ENCODE results near the gene PLEKHB2. TPM values are rescaled to one million over a fixed set of nuclear protein-coding genes. Genes with fewer than 3 reads are reported as not detected.

The PLEKHB2 gene
- polyA plus RNA-seq, 1 experiment, result 70.5 TPM

DNA sequence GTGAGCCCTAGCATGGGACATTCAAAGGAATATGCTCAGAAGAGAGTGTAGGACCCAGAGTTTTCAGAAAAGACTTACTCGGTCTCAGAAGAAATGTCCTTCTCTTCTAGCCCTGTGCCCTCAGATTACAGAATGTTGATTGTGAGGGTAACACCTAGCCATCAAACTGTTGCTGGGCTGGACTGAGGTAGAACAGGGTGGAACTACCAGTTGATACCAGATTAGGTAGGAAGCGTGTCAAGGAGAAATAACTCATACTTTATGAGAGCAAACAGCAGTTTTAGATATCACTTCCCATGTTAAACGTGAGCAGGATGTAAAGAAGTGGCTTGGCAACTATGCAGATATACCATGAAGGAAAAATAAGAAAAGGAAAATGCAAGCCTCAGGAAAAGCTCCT is 22.8 kb downstream of the PLEKHB2 start:
- no peaks in the 10 kb centered on the region for H3K27me3 ChIP-seq (ENCODE audit: control insufficient read depth, insufficient read depth, low read length)
- CTCF ChIA-PET, result no interaction called here
- no peak overlapping the region for H3K4me3 ChIP-seq (ENCODE audit: low read depth, low read length)
- POLR2A ChIA-PET, result no interaction called here
- no peaks in the 10 kb centered on the region for H3K9me3 ChIP-seq (ENCODE audit: control insufficient read depth, insufficient read depth, low read length)
- DNase-seq (ENCODE audit: low read depth, low spot score), result no peak
- TF ChIP-seq, protein P1, sequence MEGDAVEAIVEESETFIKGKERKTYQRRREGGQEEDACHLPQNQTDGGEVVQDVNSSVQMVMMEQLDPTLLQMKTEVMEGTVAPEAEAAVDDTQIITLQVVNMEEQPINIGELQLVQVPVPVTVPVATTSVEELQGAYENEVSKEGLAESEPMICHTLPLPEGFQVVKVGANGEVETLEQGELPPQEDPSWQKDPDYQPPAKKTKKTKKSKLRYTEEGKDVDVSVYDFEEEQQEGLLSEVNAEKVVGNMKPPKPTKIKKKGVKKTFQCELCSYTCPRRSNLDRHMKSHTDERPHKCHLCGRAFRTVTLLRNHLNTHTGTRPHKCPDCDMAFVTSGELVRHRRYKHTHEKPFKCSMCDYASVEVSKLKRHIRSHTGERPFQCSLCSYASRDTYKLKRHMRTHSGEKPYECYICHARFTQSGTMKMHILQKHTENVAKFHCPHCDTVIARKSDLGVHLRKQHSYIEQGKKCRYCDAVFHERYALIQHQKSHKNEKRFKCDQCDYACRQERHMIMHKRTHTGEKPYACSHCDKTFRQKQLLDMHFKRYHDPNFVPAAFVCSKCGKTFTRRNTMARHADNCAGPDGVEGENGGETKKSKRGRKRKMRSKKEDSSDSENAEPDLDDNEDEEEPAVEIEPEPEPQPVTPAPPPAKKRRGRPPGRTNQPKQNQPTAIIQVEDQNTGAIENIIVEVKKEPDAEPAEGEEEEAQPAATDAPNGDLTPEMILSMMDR (IDR thresholded peaks at IDR 0.05; ENCODE audit: low read depth, low read length), result no peak
- no peak overlapping the region for H3K27ac ChIP-seq (ENCODE audit: low read depth, low read length)

DNA sequence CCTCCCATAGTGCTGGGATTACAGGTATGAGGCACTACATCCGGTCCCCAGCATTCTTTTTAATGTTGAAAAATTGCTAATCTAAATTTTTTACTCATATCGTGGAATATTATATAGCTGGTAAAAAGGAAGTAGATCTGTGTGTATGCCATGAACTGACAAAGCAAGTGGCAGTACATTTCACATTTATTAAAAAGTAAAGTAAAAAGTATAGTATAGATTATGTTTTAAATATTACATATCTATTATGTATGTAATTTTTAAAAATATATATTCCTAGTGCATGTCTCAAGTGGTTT is 25.1 kb downstream of the PLEKHB2 start:
- CTCF ChIA-PET, result no interaction called here
- no peaks in the 10 kb centered on the region for H3K9me3 ChIP-seq (ENCODE audit: control insufficient read depth, insufficient read depth, low read length)

DNA sequence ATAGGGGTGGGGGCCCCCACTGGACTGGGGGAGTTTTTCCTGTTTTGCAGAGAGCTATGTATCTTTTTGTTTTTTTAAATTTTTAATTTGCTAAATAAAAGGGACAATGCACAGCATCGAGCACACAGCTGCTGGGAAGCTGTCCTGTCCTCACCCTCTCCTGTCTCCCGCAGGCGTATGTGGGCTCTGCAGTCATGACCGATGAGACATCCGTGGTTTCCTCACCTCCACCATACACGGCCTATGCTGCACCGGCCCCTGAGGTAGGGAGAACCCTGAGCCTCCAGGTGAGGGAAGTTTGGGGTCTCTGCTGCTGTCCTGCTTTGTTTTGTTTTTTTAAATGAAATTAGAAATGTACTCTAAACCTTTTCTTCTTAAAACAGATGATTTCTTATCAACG is 27.6 kb downstream of the PLEKHB2 start:
- no peak for DNase-seq (ENCODE audit: low read depth, low spot score)
- no peaks in the 10 kb centered on the region for H3K9me3 ChIP-seq (ENCODE audit: control insufficient read depth, insufficient read depth, low read length)
- no peak overlapping the region for H3K4me3 ChIP-seq (ENCODE audit: low read depth, low read length)
- no peak overlapping the region for H3K27ac ChIP-seq (ENCODE audit: low read depth, low read length)
- ChIA-PET CTCF (interaction anchor here (0.9 to 1.8 kb wide), 2 partner anchors 21 to 540 kb away, joined by 6 to 13 read pairs; no protein-coding TSS in a partner anchor), POLR2A (no interaction called here)
- TF ChIP-seq, protein P1 (IDR thresholded peaks at IDR 0.05; ENCODE audit: low read depth, low read length), result no peak
- no peaks in the 10 kb centered on the region for H3K27me3 ChIP-seq (ENCODE audit: control insufficient read depth, insufficient read depth, low read length)

More for the DNA sequence above, 25.1 kb downstream of the PLEKHB2 start:
- H3K27me3 ChIP-seq (ENCODE audit: control insufficient read depth, insufficient read depth, low read length), result no peaks in the 10 kb centered on the region
- H3K4me3 ChIP-seq (ENCODE audit: low read depth, low read length), result no peak overlapping the region
- POLR2A ChIA-PET, result no interaction called here
- H3K27ac ChIP-seq (ENCODE audit: low read depth, low read length), result no peak overlapping the region
- TF ChIP-seq, protein P1 (IDR thresholded peaks at IDR 0.05; ENCODE audit: low read depth, low read length), result no peak
- DNase-seq (ENCODE audit: low read depth, low spot score), result no peak

DNA sequence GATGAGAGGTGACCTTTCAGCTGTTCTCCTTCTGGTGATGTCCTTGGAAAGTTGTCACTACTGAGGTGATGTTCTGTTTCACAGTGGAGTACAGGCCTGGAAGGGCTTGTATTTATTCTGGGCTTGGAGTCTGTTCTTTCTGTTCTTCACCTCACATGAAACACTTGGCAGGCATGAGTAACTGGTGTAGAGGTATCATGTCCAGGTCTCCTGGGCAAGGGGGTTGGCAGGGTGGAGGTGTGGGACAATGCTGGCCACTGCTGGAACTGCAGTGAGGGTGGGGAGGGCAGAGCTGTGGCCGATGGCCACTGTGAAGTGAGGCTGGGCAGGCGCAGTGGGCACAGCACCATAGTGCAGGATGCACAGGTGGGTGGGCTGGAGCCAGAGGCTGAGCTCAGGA is 35.4 kb downstream of the PLEKHB2 start:
- Histone ChIP-seq H3K27me3 (ENCODE audit: control insufficient read depth, insufficient read depth, low read length) (no peaks in the 10 kb centered on the region), H3K9me3 (ENCODE audit: control insufficient read depth, insufficient read depth, low read length) (no peaks in the 10 kb centered on the region), H3K4me3 (ENCODE audit: low read depth, low read length) (no peak overlapping the region), H3K27ac (ENCODE audit: low read depth, low read length) (no peak overlapping the region)
- ChIA-PET POLR2A (no interaction called here), CTCF (interaction anchor here (1.1 kb wide), 1 partner anchor 13 kb away, joined by 3 read pairs; no protein-coding TSS in a partner anchor)
- DNase-seq (ENCODE audit: low read depth, low spot score), result no peak
- TF ChIP-seq, protein P1 (IDR thresholded peaks at IDR 0.05; ENCODE audit: low read depth, low read length), result no peak

DNA sequence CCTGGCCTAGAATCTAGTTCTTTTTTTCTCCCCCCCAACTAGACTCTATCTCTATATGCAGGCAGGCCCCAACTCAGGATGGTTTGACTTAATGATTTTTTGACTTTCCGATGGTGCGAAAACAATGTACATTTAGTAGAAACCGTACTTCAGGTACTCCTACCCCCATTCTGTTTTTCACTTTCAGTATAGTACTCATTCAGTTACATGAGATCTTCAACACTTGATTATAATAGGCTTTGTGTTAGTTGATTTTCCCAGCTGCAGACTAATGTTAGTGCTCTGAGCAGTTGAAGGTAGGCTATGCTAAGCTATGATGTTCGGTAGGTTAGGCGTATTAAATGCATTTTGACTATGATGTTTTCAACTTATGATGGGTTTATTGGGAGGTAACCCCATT is 37.7 kb downstream of the PLEKHB2 start:
- DNase-seq (ENCODE audit: low read depth, low spot score), result no peak
- CTCF ChIA-PET, result interaction anchor here (1.5 kb wide), 1 partner anchor 11 kb away, joined by 7 read pairs; no protein-coding TSS in a partner anchor
- H3K27ac ChIP-seq (ENCODE audit: low read depth, low read length), result no peak overlapping the region
- H3K27me3 ChIP-seq (ENCODE audit: control insufficient read depth, insufficient read depth, low read length), result no peaks in the 10 kb centered on the region
- no peak overlapping the region for H3K4me3 ChIP-seq (ENCODE audit: low read depth, low read length)
- TF ChIP-seq, protein P1 (IDR thresholded peaks at IDR 0.05; ENCODE audit: low read depth, low read length), result no peak
- H3K9me3 ChIP-seq (ENCODE audit: control insufficient read depth, insufficient read depth, low read length), result no peaks in the 10 kb centered on the region
- POLR2A ChIA-PET, result interaction anchor here (0.5 kb wide), 1 partner anchor 9 kb away, joined by 5 read pairs; no protein-coding TSS in a partner anchor
